ENCODE measurements around the gene NFATC2.

NFATC2 gene

DNA sequence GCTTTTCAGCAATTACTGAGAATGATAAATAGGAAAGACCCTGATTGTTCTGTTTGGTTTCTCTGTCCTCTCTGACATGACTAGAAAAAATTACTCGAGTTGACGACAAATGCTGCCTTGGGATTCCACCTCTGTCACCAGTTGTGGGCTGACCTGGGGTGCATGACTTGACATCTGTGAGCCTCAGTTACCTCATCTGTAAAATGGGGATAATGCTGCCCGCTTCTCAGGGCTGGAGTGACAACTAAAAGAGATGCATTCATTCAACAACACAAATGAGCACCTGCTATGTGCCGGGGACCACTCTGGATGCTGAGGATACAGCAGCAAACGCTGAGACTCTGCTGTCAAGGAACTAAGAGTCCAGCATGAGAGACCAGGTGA lies 94.8 kb downstream of the NFATC2 start:
- no peak for DNase-seq

GRCh38 chr20:51447097-51447764 lies 95.3 kb downstream of the NFATC2 start:
- DNase-seq: no peak

DNA sequence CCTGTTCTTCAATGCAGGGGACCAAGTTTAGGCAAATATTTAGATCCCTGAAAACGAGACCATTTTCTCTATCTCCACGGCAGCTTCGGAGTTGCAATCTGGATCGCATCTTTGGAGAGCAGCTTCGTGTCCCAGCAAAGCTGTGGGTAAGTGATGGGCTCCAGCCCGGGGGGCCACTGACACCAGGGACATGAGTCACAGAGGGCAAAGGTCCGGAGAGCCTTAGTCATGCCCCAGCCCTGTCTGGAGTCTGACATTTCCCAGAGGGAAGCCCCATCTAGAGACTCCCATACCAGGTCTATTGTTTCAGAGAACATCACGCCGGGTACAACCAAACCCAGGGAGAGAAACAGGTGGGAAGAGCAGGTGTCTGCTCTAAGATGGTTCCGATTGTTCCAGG lies 95.9 kb downstream of the NFATC2 start:
- no peak for DNase-seq

GRCh38 chr20:51446230-51446629 lies 96.3 kb downstream of the NFATC2 start:
- no peak for DNase-seq

GRCh38 chr20:51445591-51445990 lies 96.9 kb downstream of the NFATC2 start:
- DNase-seq: no peak

- no peak for DNase-seq
Observed at GRCh38 chr20:51444922-51445438, 97.5 kb downstream of the NFATC2 start.

DNA sequence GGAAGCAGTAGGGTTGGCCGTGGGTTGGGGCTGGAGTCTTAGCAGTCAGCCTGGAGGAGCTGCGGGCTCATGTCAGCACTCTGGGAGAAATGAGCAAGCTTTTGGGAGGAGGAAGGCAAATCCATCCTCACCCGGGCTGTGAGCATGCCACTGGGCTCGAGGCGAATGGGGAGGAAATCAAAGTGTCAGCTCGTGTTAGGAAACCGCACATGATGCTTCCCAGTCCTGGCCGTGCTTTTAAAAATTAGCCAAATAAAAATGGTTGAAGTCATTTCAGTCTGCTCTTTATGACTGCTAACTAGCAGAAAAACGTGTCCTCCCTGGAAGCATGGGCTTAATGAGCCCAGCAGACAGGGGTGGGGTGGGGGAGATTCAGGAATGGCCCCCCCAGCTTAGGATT lies 98.1 kb downstream of the NFATC2 start:
- no peak for DNase-seq

DNA sequence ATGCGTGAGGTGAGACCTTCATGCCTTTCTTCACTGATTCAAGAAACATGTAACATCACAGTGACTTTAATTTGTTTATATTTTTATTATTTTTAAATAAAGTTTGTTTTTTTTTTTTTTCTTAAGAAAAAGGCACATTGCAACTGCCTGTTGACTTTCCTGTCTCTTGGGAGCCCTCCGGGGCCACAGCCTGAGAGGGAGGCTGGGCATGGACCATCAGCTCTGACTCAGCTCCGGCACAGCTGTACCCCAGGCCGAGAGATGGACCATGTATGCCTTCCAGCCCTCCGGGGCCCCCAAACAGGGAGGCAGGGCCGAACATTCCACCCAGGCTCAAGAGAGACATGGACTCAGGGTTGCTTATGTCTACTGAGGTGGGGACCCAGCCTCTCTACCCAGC lies 99.9 kb downstream of the NFATC2 start:
- DNase-seq: no peak

GRCh38 chr20:51440589-51440988 lies 101.9 kb downstream of the NFATC2 start:
- peak; percentile 31 for DNase-seq

GRCh38 chr20:51439160-51439689 lies 103.3 kb downstream of the NFATC2 start:
- no peak for DNase-seq

DNA sequence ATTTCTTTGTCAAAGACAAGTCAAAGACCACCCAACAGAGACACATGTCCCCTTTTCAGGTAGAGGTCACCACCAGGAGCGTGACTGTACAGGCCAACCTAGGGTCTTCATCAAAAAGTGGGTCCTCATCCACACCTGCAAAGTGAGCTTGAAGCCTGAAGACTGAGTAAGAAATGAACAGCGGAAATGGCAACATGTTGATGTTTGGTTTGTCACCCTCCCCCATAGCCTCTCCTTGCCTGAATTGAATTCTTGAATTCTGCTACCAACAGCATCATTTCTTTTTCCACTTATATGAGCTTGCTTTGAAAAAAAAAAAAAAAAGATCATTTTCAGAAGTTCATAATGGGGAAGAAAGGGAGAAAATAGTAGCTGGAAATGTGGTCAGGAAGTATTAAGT lies 104.4 kb downstream of the NFATC2 start:
- no peak for DNase-seq

GRCh38 chr20:51437182-51437924 lies 105.2 kb downstream of the NFATC2 start:
- no peak for DNase-seq

- DNase-seq: no peak
Observed at GRCh38 chr20:51434580-51435247, 107.8 kb downstream of the NFATC2 start.

- no peak for DNase-seq
Observed at GRCh38 chr20:51434026-51434425, 108.5 kb downstream of the NFATC2 start.

- no peak for DNase-seq
Observed at GRCh38 chr20:51432875-51433274, 109.6 kb downstream of the NFATC2 start.

DNA sequence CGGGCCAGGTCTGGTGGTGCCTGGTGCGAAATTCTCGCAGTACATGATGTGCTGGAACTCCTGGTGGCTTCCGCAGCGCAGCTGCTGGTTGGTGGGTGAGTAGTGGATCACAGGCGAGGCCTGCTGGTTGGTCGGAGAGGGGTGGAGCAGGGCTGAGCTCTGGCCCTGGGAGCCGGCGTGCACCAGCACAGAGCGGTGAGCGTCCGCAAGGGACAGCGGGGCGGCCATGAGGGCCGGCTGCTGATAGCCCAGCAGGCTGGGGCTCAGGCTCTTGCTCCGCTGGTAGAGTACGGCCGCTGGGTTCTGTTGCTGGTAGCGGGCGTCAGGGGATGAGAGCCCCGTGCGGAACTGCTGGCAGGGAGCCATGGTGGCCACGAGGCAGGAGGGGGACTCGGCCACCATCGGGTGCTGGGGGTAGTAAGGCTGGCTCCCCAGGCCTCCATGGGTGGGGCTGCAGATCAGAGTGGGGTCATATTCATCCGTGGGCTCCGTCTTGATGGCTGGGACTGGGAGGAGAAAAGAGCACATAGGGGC lies 110.2 kb downstream of the NFATC2 start:
- no peak for DNase-seq

DNA sequence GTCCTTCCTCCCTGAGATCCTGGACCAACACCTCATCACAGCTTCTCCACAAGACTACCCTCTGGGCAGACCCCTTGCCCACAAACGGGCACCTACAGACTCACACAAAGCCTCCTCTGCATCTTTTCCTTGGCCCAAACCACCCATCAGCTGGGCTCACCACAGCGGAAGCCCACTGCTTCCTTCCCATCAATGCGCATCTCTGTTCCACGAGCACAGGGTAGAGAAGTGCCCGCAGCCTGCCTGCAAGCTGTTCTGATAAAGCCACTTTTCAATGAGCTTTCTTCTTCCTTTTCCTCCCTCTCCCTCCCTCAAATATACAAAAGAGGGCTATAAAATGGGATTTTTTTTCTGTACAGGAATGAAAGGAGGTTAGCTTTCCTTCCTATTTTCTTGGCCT lies 111.2 kb downstream of the NFATC2 start:
- DNase-seq: no peak

DNA sequence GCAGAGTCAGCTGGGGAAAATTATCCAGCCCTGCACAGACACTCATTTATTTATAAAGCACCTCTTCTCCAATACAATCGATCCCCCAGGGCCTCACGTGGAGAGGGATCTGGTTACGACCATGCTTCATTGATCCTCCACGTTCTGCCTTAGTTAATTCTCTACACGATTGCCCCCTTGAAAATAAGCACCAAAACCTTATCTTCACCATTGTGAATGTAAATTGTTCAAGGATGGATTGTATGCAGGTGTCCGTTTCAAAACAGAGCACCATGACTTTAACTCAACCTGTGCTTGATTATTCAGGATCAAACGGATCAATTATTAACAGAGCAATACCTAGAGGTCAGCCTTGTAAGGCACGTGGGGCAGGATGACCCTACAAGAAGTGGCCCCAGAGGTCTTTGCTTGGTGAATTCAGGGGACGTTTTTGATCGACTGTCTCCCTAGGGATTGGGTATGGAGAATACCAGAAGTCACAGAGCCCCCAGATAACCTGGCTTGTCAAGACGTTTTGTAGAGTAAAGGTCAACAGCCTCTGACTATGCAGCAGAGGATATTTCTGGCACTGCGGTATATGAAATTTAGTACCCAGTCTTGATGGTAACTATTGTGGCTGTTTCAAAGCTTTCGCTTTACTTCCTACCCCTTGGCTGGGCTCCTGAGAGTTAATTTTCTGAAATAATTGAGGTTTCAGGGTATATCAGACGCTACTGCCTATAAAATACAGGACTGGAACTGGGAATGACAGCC lies 112.1 kb downstream of the NFATC2 start:
- DNase-seq: no peak

- no peak for DNase-seq
Observed at GRCh38 chr20:51429696-51430095, 112.8 kb downstream of the NFATC2 start.

DNA sequence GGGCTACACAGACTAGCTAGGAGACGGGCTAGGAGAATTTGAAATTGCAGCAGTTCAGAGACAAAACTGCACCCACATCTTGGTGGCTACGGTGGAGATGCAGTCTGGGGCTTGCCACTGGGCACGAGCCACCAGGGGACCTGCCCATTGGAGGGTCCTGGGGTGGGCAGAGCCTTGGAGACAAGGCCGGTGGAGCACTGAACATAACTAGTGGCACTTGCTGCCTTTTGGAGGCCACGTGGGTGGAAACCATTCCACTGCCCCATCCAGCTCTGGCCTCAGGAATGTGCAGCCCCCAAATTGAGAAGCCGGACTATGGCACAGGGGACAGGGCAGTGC lies 113.4 kb downstream of the NFATC2 start:
- DNase-seq: no peak

DNA sequence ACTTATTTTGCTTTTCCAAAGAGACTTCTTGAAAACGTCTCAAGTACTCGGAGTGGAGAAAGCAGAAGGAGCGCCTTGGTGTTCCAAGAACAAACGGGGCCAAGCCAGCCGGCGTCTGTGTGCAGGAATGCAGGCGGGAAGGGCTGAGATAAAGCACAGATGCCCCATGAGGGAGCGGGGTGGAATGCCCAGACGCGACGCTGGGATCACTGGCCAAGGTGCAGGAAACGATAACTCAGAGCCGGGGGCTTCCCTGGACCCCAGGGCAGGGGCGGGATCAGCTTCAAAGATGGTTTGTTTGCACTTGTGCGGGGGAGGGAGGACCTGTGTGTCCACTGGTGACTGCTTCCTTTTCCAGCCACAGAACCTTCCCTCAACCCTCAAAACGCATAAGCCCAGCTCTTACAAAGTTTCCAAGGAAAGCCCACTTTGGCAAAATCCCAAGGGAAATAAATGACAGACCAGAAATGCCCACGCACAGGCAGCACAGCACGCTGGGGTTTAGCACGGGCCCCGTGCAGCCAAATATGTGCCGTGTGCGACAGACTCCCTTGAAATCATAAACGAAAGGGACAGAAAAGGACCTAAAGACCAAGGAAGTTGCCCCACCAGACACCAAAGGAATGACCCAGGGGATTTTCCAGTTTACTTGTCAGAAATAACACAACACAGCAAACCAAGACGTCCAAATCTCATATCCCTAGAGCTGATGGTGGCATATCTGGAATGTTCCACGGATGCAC lies 113.9 kb downstream of the NFATC2 start:
- no peak for DNase-seq

Measured in CD4-positive, alpha-beta T cell treated with Interleukin-12 subunit alpha and Interleukin-12 subunit beta, for 1 hour (primary cell).